Activated CD8-positive, alpha-beta memory T cell treated with anti-CD3 and anti-CD28 coated beads, Interleukin-2, amount 50 U/mL, for 24 hours (primary cell): ENCODE data around the gene IL4R.
"Not testable (repeated sequence)": the region's sequence is repeated elsewhere in the genome, so short reads cannot be mapped to it uniquely, and the experiment has no call there.

Experiments
- DNase-seq: peaks from one replicate; pipeline ENCODE4 v3.0.0-alpha.2; 2020; ENCODE audit errors: extremely low read depth

IL4R gene

DNA sequence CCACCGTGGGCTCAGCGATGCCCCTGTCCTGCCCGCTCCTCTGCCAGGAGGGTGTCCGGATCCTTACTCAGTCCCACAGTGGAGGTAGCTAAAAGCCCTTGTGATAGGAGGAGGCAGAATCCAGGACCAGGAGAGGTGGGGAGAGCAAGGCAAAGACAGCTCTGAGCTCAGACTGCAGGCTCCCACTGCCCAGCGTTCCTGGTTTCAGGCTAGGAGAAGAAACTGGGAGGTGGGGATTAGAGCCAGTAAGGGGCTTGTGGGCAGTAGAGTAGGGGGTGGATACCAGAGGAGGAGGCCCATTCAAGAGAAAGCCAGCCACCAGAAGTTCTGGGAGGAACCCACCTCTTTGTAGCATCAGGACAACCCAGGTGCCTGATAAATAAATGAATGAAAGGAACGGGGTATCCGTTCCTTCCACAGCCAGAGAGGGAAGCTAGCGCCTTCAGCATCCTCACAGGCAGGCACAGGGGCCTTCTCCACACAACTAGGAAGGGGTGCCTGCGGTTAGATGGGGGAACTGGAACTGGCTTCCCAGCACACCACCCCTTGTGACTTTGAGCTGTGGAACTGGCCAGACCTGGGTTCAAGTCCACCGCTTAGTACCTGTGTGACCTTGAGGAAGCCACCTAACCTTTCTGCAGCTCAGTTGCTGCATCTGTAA is 90.5 kb downstream of the IL4R start:
- DNase-seq: no peak

DNA sequence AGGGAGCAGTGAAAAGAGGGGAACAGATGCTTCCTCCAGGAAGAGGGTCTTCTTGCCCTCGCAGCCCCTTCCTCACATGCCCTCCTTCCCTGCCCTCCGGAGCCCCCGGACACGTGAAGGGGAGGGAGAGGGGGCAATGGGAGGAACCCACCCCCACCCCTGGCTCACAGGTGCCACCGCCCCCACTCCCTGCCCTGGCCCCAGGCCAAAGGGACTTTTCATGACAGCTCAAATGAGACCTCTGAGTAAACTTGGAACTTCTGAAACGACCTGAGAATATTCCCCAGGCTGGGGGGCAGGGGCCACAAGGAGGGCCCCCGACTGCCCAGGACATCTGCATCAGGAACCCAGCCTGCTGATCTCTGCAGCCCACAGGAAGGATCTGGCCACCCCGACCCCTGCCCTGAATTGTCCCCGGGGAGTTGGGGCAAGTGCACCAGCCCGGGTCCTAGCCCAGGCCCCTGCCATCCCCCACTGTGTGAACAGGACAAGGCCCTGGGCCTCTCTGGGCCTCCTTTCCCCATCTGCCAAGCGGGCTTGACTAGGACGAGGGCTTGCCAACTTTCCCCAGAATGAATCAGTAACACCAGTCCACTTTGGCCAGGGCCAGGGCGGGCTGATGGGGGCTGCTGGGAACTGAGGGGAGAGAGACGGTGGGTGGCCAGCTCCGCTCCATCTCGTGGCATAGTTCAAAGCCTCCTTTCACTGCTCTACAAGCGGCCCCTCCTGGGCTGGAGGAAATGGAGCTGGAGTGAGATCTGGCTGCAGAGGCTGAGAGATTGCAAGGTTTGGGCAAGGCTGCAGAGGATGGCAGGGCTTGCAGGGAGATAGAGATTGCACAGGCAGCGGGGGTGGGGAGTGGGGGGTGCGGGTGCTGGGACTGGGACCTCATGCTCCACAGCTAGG is 92.0 kb downstream of the IL4R start:
- no peak for DNase-seq

- no peak for DNase-seq
Observed at GRCh38 chr16:27406511-27407128, 92.8 kb downstream of the IL4R start.

- DNase-seq: no peak
Observed at GRCh38 chr16:27407133-27407532, 93.4 kb downstream of the IL4R start.

GRCh38 chr16:27408012-27408601 is 94.3 kb downstream of the IL4R start:
- no peak for DNase-seq

- no peak for DNase-seq
Observed at GRCh38 chr16:27408602-27409031, 94.8 kb downstream of the IL4R start.

GRCh38 chr16:27409958-27410357 is 96.2 kb downstream of the IL4R start:
- DNase-seq: not testable (repeated sequence)

GRCh38 chr16:27410761-27411160 is 97.0 kb downstream of the IL4R start:
- no peak for DNase-seq

GRCh38 chr16:27413956-27414355 is 100.2 kb downstream of the IL4R start:
- DNase-seq: no peak
